Prostate gland (tissue), 2 donors: ENCODE measurements around the gene CASP10. TPM values are rescaled to one million over a fixed set of nuclear protein-coding genes. Genes with fewer than 3 reads are reported as not detected.

ENCODE experiments used
- DNase-seq: peaks from one replicate; pipeline ENCODE4 v3.0.0-alpha.2; 2019; ENCODE audit warnings: low spot score
- H3K27ac ChIP-seq, 2 donors: fragments of 200-600 bp; sonication (generic); 2 replicates each; pipeline ENCODE4 v1.5.1; 2017 to 2019
- H3K27me3 ChIP-seq: fragments of 200-600 bp; sonication (generic); replicated peaks from 2 replicates; pipeline ENCODE4 v1.5.1; 2019; ENCODE audit not compliant: insufficient read depth
- H3K36me3 ChIP-seq, 2 donors: fragments of 200-600 bp; sonication (generic); 1 replicate in 1 of 2; 2 replicates in 1 of 2; pipeline versions ENCODE4 v1.5.1 to v1.8.1; 2017 to 2019
- H3K4me1 ChIP-seq: fragments of 200-600 bp; sonication (generic); replicated peaks from 2 replicates; pipeline ENCODE4 v1.5.1; 2019
- H3K4me3 ChIP-seq, 2 donors: fragments of 200-600 bp; sonication (generic); 2 replicates each; pipeline ENCODE4 v1.5.1; 2017 to 2019
- H3K9me3 ChIP-seq: fragments of 200-600 bp; sonication (generic); 2 replicates; pipeline ENCODE4 v1.5.1; 2017
- CTCF ChIP-seq, 4 experiments: fragments of 200-600 bp in 2 of 4; fragments of 450-650 bp in 2 of 4; sonication (generic) in 2 of 4; IDR thresholded peaks; 1 replicate in 3 of 4; 2 replicates in 1 of 4; pipeline ENCODE4 v1.5.1; 2016 to 2019; ENCODE audit warnings: antibody characterized with exemption in 4 of 4, mild to moderate bottlenecking in 2 of 4, moderate library complexity in 2 of 4
- POLR2A ChIP-seq: fragments of 450-650 bp; IDR thresholded peaks from one replicate; pipeline ENCODE4 v1.6.1; 2016; ENCODE audit warnings: antibody characterized with exemption, mild to moderate bottlenecking
- POLR2AphosphoS5 ChIP-seq: sonication (generic); formaldehyde crosslinking; IDR thresholded peaks from one replicate; pipeline ENCODE4 v1.6.1; 2017; ENCODE audit warnings: antibody characterized with exemption
- WGBS: methylation state at CpG from one replicate; pipeline ENCODE4 v1.1.5; 2018; 5-methylcytosine and 5-hydroxymethylcytosine counted together
- intact Hi-C: fragments of 100-400 bp; cut with DNase I; formaldehyde crosslinking; loops from one replicate; pipeline ENCODE4 v1.14.2; 2022
- total RNA-seq, 2 donors: library from RNA; depleted of rRNA; stranded (reverse); fragments of >200 nt; gene quantifications; one replicate each; pipeline ENCODE4 v1.1.0, GENCODE V29; 2016

CASP10 gene
- total RNA-seq, 2 donors from 2014 or later: 1.7 to 9.8 TPM

GRCh38 chr2:201261906-201262305 is 79.0 kb downstream of the CASP10 start:
- Histone ChIP-seq H3K36me3 (no peaks in the 10 kb centered on the region), H3K4me3 (no peak overlapping the region), H3K9me3 (no peaks in the 10 kb centered on the region), H3K27ac (no peak overlapping the region), H3K27me3 (no peaks in the 10 kb centered on the region), H3K4me1 (no peaks in the 10 kb centered on the region)
- intact Hi-C loops: no loop called here
- DNase-seq: no peak
- 77% methylated on average over 2 of the region's 2 CpGs for WGBS
- TF ChIP-seq POLR2A (no peak), CTCF (IDR thresholded peaks at IDR 0.05) (no peak), POLR2AphosphoS5 (no peak)

DNA sequence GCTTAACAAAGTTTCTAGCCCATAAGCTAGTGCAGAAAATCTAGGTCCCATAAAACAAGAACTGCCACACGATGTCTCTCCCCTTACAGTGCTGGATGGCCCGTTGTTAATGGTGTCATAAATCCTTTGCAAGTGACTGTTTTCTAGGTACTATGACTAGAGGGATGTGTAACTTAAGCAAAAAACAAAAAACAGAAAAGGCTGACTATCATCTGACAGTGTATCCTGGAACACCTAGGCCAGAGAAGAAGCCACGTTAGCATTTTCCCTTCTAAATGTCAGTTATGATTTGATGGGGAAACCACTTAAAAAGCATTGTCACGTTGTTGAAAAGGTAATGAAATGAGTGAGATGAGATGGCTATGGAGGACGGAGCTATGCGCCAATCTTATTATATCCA is 79.8 kb downstream of the CASP10 start:
- TF ChIP-seq POLR2AphosphoS5: no peak
- no peaks in the 10 kb centered on the region for H3K27me3 ChIP-seq
- H3K4me3 ChIP-seq: no peak overlapping the region
- H3K36me3 ChIP-seq: no peaks in the 10 kb centered on the region
- 63% methylated on average over 6 of the region's 6 CpGs for WGBS
- no peak for DNase-seq
- H3K27ac ChIP-seq: no peak overlapping the region
- H3K9me3 ChIP-seq: no peaks in the 10 kb centered on the region
- no peaks in the 10 kb centered on the region for H3K4me1 ChIP-seq
- intact Hi-C loops: no loop called here

DNA sequence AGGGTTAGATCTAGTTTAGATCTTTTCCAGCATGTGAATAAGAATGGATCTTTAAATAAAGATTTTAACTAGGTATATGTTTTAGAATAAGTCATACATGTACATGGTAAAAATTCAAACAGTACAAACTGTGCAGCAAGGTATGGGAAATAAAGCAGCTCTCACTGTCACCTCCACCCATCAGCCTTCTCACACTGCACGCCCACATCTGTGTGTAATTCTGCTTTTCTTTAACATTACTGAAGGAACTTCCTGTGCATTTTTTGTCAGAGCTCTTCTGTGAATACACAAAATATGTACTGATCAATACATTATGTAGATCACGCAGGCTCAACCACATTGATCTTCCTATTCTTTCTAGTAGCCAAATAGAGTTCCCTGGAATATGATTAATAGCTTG is 80.8 kb downstream of the CASP10 start:
- intact Hi-C loops: no loop called here
- H3K9me3 ChIP-seq: no peaks in the 10 kb centered on the region
- H3K36me3 ChIP-seq: no peaks in the 10 kb centered on the region
- TF ChIP-seq CTCF (IDR thresholded peaks at IDR 0.05) (no peak), POLR2A (no peak), POLR2AphosphoS5 (no peak)
- H3K4me1 ChIP-seq: no peaks in the 10 kb centered on the region
- H3K27me3 ChIP-seq: no peaks in the 10 kb centered on the region
- no peak overlapping the region for H3K4me3 ChIP-seq
- no peak for DNase-seq
- 91% methylated on average over 2 of the region's 2 CpGs for WGBS
- no peak overlapping the region for H3K27ac ChIP-seq

DNA sequence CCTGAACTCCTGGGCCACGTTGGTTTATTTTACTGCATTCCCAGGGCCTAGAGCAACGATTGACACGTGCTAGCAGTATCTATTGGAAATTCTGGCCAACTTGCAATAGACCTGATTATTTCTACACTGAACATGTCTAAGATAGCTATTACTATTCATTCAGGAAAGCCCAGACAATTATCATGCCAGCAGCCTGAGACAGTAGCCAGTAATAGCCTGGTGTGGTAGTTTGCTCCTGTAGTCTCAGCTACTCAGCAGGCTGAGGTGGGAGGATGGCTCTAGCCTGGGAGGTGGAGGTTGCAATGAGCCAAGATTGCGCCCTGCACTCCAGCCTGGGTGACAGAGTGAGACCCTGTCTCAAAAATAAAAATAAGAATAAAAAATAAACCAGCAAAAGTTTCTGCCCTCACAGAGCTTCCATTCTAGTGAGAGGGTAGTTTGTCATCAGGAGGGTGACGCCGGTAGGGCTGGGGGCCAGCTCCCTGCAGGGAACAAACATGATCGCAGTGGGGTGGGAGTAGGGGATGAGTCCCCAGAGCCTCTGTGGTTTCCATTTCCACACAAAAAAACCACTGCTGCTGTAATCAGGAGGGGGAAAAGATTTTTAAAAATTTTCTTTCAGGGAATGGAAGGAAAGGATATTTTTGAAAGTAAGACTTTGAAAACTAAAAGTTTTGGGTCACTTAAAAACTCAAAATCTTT is 81.7 kb downstream of the CASP10 start:
- Histone ChIP-seq H3K27ac (no peak overlapping the region), H3K4me3 (no peak overlapping the region), H3K4me1 (no peaks in the 10 kb centered on the region), H3K27me3 (no peaks in the 10 kb centered on the region), H3K36me3 (no peaks in the 10 kb centered on the region), H3K9me3 (no peaks in the 10 kb centered on the region)
- WGBS: 87% methylated on average over 7 of the region's 7 CpGs
- intact Hi-C loops: no loop called here
- TF ChIP-seq POLR2A: no peak
- TF ChIP-seq CTCF (IDR thresholded peaks at IDR 0.05): no peak
- no peak for TF ChIP-seq POLR2AphosphoS5
- no peak for DNase-seq

DNA sequence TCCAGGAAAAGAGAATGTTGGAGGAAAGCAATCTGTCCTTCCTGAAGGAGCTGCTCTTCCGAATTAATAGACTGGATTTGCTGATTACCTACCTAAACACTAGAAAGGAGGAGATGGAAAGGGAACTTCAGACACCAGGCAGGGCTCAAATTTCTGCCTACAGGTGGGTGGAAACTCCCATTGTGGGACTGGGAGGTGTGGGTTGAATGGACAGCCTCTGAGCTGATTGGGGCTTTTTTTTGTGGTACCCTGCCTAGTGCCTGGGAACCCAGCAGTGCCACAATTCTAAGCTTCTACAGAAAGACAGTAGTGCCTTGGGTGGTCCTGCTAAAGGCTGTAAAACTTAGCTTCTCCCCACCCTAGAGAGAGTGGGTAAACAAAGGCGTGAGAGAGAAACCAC is 83.7 kb downstream of the CASP10 start:
- no peak for DNase-seq
- no peaks in the 10 kb centered on the region for H3K36me3 ChIP-seq
- no peak overlapping the region for H3K4me3 ChIP-seq
- intact Hi-C loops: no loop called here
- H3K27ac ChIP-seq: no peak overlapping the region
- 78% methylated on average over 2 of the region's 2 CpGs for WGBS
- TF ChIP-seq POLR2A (no peak), CTCF (IDR thresholded peaks at IDR 0.05) (no peak), POLR2AphosphoS5 (no peak)
- H3K4me1 ChIP-seq: no peaks in the 10 kb centered on the region
- H3K27me3 ChIP-seq: no peaks in the 10 kb centered on the region
- no peaks in the 10 kb centered on the region for H3K9me3 ChIP-seq
